T-helper 2 cell (primary cell): ENCODE results near the gene RALGAPA2.
A peak's percentile ranks its signal among the peaks of the same experiment; 100 is the strongest.

Source experiments
- DNase-seq, 5 experiments: peaks; one replicate each; pipeline versions ENCODE4 v3.0.0 to v3.0.0-alpha.2; 2012 to 2022

The RALGAPA2 gene

GRCh38 chr20:20395903-20396568, 316.4 kb downstream of the RALGAPA2 start:
- DNase-seq: no peak

- DNase-seq: no peak
Measured at GRCh38 chr20:20395087-20395486, 317.4 kb downstream of the RALGAPA2 start.

GRCh38 chr20:20393207-20394120, 319.0 kb downstream of the RALGAPA2 start:
- DNase-seq: no peak

GRCh38 chr20:20391766-20392165, 320.7 kb downstream of the RALGAPA2 start:
- no peak for DNase-seq

GRCh38 chr20:20391115-20391514, 321.3 kb downstream of the RALGAPA2 start:
- DNase-seq: no peak

GRCh38 chr20:20390393-20390792, 322.1 kb downstream of the RALGAPA2 start:
- DNase-seq: no peak

- DNase-seq: no peak
Measured at GRCh38 chr20:20386192-20386591, 326.3 kb downstream of the RALGAPA2 start.

- no peak for DNase-seq
Measured at GRCh38 chr20:20375862-20376261, 336.6 kb downstream of the RALGAPA2 start.

GRCh38 chr20:20373091-20373571, 339.3 kb downstream of the RALGAPA2 start:
- no peak for DNase-seq

- DNase-seq: no peak
Measured at GRCh38 chr20:20371681-20372080, 340.8 kb downstream of the RALGAPA2 start.

GRCh38 chr20:20371083-20371482, 341.4 kb downstream of the RALGAPA2 start:
- no peak for DNase-seq

- DNase-seq: no peak
Measured at GRCh38 chr20:20370094-20370575, 342.3 kb downstream of the RALGAPA2 start.

- peak in 1 of 5 experiments; percentile 44 for DNase-seq
Measured at GRCh38 chr20:20369250-20370093, 343.0 kb downstream of the RALGAPA2 start.

GRCh38 chr20:20368418-20369249, 343.8 kb downstream of the RALGAPA2 start:
- DNase-seq: no peak

- DNase-seq: no peak
Measured at GRCh38 chr20:20367575-20368417, 344.6 kb downstream of the RALGAPA2 start, which contains the start of gene INSM1. Gene INSM1, plus strand, starts transcription at chr20:20368104. Its CDS starts 164 bp downstream, at chr20:20368268.

- no peak for DNase-seq
Measured at GRCh38 chr20:20366876-20367574, 345.4 kb downstream of the RALGAPA2 start.

GRCh38 chr20:20366551-20366875, 345.9 kb downstream of the RALGAPA2 start:
- no peak for DNase-seq

- DNase-seq: no peak
Measured at GRCh38 chr20:20365480-20366161, 346.8 kb downstream of the RALGAPA2 start.
